Measurements from ENCODE around the gene TMEM132C.

GRCh38 chr12:128476266-128476665 is 209.3 kb downstream of the TMEM132C start:
- TF ChIP-seq POLR2AphosphoS5 (IDR thresholded peaks at IDR 0.05; ENCODE audit: low read depth, low read length) (no peak), TAF1 (IDR thresholded peaks at IDR 0.05; ENCODE audit: borderline replicate concordance, insufficient read depth, low read length) (no peak), FOXP2 (optimal IDR thresholded peaks at IDR 0.05; ENCODE audit: borderline replicate concordance, extremely low read depth, extremely low read length, insufficient read depth) (no peak), SIN3A (IDR thresholded peaks at IDR 0.05; ENCODE audit: borderline replicate concordance, insufficient read depth, low read length) (no peak), REST (IDR thresholded peaks at IDR 0.05; ENCODE audit: insufficient read depth in 1 of 2, low read depth in 2 of 2, low read length in 2 of 2) (no peak)
